ENCODE data around the gene STK11IP.

Gene STK11IP

DNA sequence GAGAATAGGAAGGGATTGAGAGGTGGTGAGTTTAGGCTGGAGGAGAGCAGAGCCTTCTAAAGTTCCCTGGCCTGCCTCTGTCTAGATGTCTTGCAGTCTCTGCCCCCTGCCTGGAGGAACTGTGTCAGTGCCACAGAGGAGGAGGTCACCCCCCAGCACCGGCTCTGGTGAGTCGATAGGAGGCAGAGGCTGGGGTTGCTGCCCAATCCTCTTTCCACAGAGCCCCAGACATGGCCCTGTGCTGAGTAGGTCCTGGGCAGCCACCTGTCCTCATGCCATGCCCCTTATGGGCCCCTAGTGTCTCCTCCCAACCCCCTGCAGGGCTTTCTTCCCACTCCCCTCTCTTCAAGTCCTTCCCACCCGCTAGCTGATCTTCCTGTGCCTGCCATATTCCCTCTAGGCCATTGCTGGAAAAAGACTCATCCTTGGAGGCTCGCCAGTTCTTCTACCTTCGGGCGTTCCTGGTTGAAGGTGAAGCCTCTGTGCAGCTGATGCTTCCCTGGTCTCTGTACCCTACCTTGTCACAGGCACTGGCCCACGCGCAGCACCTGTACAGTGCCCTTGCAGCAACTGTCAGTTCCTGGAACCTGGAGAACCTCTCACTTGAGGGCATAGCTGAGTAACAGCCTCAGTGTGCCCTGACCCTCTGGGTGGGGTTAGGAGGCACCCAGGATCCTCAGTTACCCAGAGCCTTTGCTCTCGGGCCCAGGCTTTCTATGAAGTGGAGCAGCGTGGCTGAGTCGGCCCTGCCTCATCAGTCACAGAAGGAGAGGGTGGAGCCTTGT is 16.6 kb downstream of the STK11IP start:
- no peak for DNase-seq (ENCODE audit: low read depth in 4 of 4, low spot score in 1 of 4)

DNA sequence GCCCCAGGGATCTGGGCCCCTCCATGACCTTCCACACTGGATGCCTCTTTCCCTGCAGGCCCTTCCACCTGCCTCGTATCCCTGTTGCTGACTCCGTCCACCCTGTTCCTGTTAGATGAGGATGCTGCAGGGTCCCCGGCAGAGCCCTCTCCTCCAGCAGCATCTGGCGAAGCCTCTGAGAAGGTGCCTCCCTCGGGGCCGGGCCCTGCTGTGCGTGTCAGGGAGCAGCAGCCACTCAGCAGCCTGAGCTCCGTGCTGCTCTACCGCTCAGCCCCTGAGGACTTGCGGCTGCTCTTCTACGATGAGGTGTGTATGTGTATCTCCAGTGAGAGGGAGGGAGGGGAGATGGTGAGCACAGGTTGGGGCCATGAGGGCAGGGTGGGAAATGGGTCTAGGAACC is 17.4 kb downstream of the STK11IP start:
- DNase-seq (ENCODE audit: low read depth in 4 of 4, low spot score in 1 of 4) = no peak

DNA sequence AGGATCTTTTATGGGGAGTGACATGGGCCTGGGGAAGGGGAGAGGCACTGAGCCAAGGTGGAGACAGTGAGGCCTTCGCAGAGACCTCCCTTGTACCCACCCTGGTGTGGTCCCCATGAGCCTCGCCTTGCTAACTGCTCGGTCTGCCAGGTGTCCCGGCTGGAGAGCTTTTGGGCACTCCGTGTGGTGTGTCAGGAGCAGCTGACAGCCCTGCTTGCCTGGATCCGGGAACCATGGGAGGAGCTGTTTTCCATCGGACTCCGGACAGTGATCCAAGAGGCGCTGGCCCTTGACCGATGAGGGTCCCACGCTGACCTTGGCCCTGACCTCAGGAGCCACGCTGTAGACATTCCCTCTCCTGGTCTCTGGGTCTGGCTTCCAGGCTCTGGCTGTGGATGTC is 18.2 kb downstream of the STK11IP start:
- no peak for DNase-seq (ENCODE audit: low read depth in 4 of 4, low spot score in 1 of 4)

DNA sequence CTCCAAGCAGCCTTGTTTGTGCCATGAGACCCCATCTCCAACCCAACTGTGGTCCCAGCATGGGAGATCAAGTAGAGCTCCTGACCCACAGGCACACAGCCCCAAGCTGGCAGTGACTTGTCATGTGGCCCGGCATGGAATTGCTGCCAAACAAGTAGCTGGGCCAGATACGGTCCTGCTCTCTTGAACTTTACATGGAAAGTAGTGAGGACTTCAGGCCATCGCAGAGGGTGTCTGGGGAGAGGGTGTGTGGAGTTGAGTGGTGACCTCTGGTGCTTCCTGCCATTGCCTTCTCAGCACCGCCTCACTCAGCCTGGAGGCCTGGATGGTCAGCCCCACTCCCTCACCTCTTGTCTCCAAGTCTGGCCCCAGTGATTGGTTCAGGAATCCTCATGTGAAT is 18.9 kb downstream of the STK11IP start:
- DNase-seq (ENCODE audit: low read depth in 4 of 4, low spot score in 1 of 4) = no peak

- DNase-seq (ENCODE audit: low read depth in 4 of 4, low spot score in 1 of 4) = no peak
Observed at GRCh38 chr2:219618733-219619122, 21.1 kb downstream of the STK11IP start.

DNA sequence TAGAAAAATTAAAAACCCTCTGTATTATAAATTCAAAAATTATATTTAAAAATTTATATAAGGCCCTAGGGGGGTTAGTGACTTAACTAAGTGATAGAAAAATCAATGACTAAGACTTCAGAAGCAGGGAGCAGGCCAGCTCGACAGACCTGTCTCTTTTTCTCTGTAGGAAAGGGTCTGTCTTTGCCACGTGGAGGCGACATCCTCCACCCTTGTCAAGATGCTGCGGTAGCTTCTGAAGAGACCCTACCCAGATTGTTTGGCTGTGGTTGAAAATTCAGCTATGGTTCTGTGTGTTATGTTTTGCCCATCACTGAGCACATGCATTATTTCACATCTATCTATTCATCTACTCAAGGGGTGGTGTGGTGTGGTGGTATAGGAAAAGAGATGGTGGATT is 21.6 kb downstream of the STK11IP start:
- no peak for DNase-seq (ENCODE audit: low read depth in 4 of 4, low spot score in 1 of 4)

DNA sequence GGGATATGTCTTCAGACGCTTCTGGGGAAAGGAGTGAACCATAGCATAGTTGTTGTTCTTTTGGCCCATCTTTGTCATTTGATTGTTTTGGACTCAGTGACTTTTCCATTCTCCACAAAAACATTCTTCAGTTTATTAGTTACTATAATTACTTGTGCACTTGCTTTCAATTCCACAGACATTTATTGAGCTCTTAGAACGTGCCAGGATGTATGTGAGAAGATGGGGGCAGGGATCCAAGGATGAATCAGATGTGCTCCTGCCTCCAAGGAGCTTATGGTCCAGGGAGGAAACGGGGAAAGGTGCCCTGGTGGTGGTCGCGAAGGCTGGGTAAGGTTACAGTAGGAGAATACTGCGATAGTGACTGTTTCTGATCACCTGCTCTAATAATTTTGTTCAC is 22.9 kb downstream of the STK11IP start:
- DNase-seq (ENCODE audit: low read depth in 4 of 4, low spot score in 1 of 4) = no peak

DNA sequence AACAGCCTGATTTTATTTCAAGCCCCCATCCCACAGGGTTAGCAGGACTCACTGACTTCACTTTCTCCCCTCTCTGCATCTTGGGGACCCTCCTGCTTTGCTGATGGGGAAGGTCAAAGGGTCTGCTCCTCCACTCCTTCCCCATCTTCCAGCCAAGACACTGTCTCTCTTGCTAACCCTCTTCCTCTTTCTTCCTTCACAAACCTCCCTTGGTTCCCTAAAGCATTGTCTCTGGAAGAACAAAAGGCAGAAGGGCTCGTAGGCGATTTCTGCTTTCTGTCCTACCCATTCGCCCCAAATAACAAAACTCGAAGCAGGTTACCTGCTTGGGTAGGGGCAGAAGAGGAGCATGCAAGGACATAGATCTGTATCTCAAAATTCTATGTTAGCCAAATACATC is 24.3 kb downstream of the STK11IP start:
- DNase-seq (ENCODE audit: low read depth in 4 of 4, low spot score in 1 of 4) = no peak

DNA sequence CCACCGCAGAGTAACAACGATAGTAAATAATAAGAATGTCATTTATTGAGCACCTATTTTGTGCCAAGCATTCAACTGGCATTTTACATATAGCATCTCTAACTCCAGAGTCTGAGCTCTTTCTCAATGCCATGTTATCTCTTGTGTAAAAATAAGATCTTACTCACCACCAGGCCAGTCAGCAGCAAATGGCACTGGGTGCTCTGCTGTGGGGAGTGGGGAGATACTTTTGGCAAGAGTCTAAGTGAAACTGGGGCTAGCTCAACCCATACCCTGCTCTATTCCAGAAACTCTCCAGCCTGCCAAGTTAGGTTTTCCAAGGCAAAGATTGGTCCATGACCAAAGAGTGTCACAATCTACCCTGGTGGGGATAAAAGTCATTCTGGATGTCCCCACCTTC is 24.8 kb downstream of the STK11IP start:
- no peak for DNase-seq (ENCODE audit: low read depth in 4 of 4, low spot score in 1 of 4)

- no peak for DNase-seq (ENCODE audit: low read depth in 4 of 4, low spot score in 1 of 4)
Observed at GRCh38 chr2:219624565-219624964, 26.9 kb downstream of the STK11IP start.

DNA sequence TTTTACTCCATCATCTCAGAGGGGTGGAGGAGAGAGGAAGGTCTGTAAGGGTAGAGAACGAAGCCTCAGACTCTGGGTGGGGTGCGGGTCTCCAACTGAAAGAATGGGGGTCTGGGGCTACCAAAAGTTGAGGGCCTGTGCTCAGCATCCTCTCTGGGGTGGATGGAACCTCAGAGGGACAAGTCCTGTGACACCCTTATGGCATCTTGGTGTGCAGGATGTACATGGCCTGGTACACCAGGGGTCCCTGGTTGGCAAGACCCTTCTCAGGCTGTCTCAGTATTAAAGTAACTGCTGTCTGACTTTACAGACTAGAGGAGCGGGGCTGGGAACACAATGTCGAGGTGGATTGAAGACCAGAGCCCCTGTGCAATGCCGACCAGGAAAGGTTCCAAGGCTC is 27.5 kb downstream of the STK11IP start:
- DNase-seq (ENCODE audit: low read depth in 4 of 4, low spot score in 1 of 4) = no peak

DNA sequence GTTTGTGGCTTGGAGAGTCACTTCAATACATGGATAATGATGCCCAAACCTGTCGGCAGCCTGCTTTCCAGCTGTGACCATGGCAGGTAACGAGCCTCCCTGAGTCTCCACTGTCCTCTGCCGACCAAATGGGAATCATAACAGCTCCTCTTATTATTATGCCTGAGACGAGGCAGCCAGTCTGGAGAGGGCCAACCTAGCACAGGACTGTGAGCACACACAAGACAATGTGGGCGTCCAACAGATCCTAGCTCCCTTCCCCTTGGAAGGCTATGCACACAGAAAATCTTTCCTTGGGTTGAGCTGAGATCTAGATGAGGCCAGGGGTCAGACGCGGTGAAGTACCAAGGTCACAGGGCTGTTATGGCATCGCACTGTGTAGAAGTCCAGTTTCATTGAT is 28.9 kb downstream of the STK11IP start:
- no peak for DNase-seq (ENCODE audit: low read depth in 4 of 4, low spot score in 1 of 4)

GRCh38 chr2:219627103-219628100 is 29.7 kb downstream of the STK11IP start, which contains the start of gene SLC4A3:
TSS of gene SLC4A3 (plus strand) at chr2:219627630. CDS start at chr2:219627993, 363 bp downstream.
- no peak for DNase-seq (ENCODE audit: low read depth in 4 of 4, low spot score in 1 of 4)

- no peak for DNase-seq (ENCODE audit: low read depth in 4 of 4, low spot score in 1 of 4)
Observed at GRCh38 chr2:219628235-219628985, 30.8 kb downstream of the STK11IP start.

- no peak for DNase-seq (ENCODE audit: low read depth in 4 of 4, low spot score in 1 of 4)
Observed at GRCh38 chr2:219628986-219629901, 31.6 kb downstream of the STK11IP start.

GRCh38 chr2:219629976-219630695 is 32.5 kb downstream of the STK11IP start:
- DNase-seq (ENCODE audit: low read depth in 4 of 4, low spot score in 1 of 4) = no peak

- DNase-seq (ENCODE audit: low read depth in 4 of 4, low spot score in 1 of 4) = no peak
Observed at GRCh38 chr2:219630770-219631405, 33.2 kb downstream of the STK11IP start.

GRCh38 chr2:219631406-219631891 is 33.8 kb downstream of the STK11IP start:
- no peak for DNase-seq (ENCODE audit: low read depth in 4 of 4, low spot score in 1 of 4)

Measured in stimulated activated CD4-positive, alpha-beta T cell treated with anti-CD3 and anti-CD28 coated beads, Interleukin-1b, Interleukin-23, amount 100 ng/mL, for 24 hours (primary cell).